WI38 (cell line): ENCODE measurements around the gene EIF3J.
A peak's percentile ranks its signal among the peaks of the same experiment; 100 is the strongest.

Experiments used
- H3K4me3 ChIP-seq: 2 replicates; pipeline ENCODE4 v1.5.1; 2011; ENCODE audit warnings: low read depth, mild to moderate bottlenecking, control low read depth, low read length
- CTCF ChIP-seq: IDR thresholded peaks from 2 replicates; pipeline ENCODE4 v1.5.1; 2012; ENCODE audit warnings: low read depth, mild to moderate bottlenecking, control low read depth, low read length

Gene EIF3J

GRCh38 chr15:44536962-44537734, at the start of gene EIF3J:
Gene EIF3J (plus strand): TSS chr15:44537147. CDS start chr15:44537195, 48 bp downstream.
- H3K4me3 ChIP-seq, result peak within 1 kb of the TSS; percentile 78
- TF ChIP-seq CTCF, result no peak

- H3K4me3 ChIP-seq, result no peak overlapping the region
- no peak for TF ChIP-seq CTCF
These were observed 47.5 kb upstream of the EIF3J start for GRCh38 chr15:44489464-44489863.

GRCh38 chr15:44490622-44491021, 46.3 kb upstream of the EIF3J start:
- no peak for TF ChIP-seq CTCF

GRCh38 chr15:44492040-44492439, 44.9 kb upstream of the EIF3J start:
- TF ChIP-seq CTCF, result no peak
- H3K4me3 ChIP-seq, result no peak overlapping the region

More at GRCh38 chr15:44490622-44491021, 46.3 kb upstream of the EIF3J start:
- no peak overlapping the region for H3K4me3 ChIP-seq

- no peak for TF ChIP-seq CTCF
- no peak overlapping the region for H3K4me3 ChIP-seq
These were observed 44.3 kb upstream of the EIF3J start for GRCh38 chr15:44492672-44493071.

- H3K4me3 ChIP-seq, result no peak overlapping the region
These were observed 41.4 kb upstream of the EIF3J start for GRCh38 chr15:44495562-44495961.

More at GRCh38 chr15:44495562-44495961, 41.4 kb upstream of the EIF3J start:
- TF ChIP-seq CTCF, result no peak
